A549 (cell line): ENCODE data around the gene CCDC136.

Source experiments
- BCL3 ChIP-seq: fragments of >200 bp; sonication (Bioruptor Twin); formaldehyde crosslinking; IDR thresholded peaks from 3 replicates; pipeline ENCODE4 v1.6.1; 2016
- CHD2 ChIP-seq: fragments of 150-350 bp; IDR thresholded peaks from 2 replicates; pipeline ENCODE4 v1.6.1; 2014; ENCODE audit warnings: low read length; ENCODE audit not compliant: partially characterized antibody
- CTCF ChIP-seq: fragments of >200 bp; sonication (Bioruptor Twin); formaldehyde crosslinking; IDR thresholded peaks from 3 replicates; pipeline ENCODE4 v1.5.1; 2016
- HDAC2 ChIP-seq: fragments of 200-600 bp; sonication (generic); IDR thresholded peaks from 2 replicates; pipeline ENCODE4 v1.6.1; 2016
- KDM1A ChIP-seq: fragments of 200-600 bp; sonication (generic); IDR thresholded peaks from 2 replicates; pipeline ENCODE4 v1.6.1; 2016; ENCODE audit warnings: low read depth, mild to moderate bottlenecking
- MAX ChIP-seq: IDR thresholded peaks from 2 replicates; pipeline ENCODE4 v1.6.1; 2012
- PBX3 ChIP-seq: IDR thresholded peaks from 2 replicates; pipeline ENCODE4 v1.6.1; 2012
- POLR2A ChIP-seq: IDR thresholded peaks from 2 replicates; pipeline ENCODE4 v1.6.1; 2012; ENCODE audit warnings: mild to moderate bottlenecking, low read length
- RCOR1 ChIP-seq: fragments of 150-350 bp; IDR thresholded peaks from 2 replicates; pipeline ENCODE4 v1.6.1; 2014; ENCODE audit warnings: antibody characterized with exemption, low read length, low read depth
- RFX5 ChIP-seq: fragments of 450-650 bp; IDR thresholded peaks from 2 replicates; pipeline ENCODE4 v1.7.1; 2014; ENCODE audit warnings: antibody characterized with exemption, mild to moderate bottlenecking, moderate library complexity
- TP53 ChIP-seq: fragments of 250-450 bp; sonication (Bioruptor Pico); IDR thresholded peaks from 2 replicates; pipeline ENCODE4 v1.5.0; 2021; ENCODE audit warnings: mild to moderate bottlenecking, moderate library complexity

GRCh38 chr7:128809363-128809762, 17.6 kb downstream of the CCDC136 start:
- no peak for TF ChIP-seq BCL3
- TF ChIP-seq CHD2: no peak
- TF ChIP-seq POLR2A: no peak
- no peak for TF ChIP-seq RCOR1
- TF ChIP-seq CTCF: no peak
- no peak for TF ChIP-seq HDAC2
- no peak for TF ChIP-seq RFX5
- no peak for TF ChIP-seq PBX3
- no peak for TF ChIP-seq TP53 (CRISPR knock-in tag)
- no peak for TF ChIP-seq MAX
- no peak for TF ChIP-seq KDM1A
